RWPE2 (cell line): ENCODE results near the gene CACNA1E.

Source experiments
- ATAC-seq: fragments of 200-7000 bp; cut with Tn5 transposase; 3 replicates; pipeline ENCODE4 v1.9.1; 2021; ENCODE audit warnings: low read depth
- DNase-seq: peaks from one replicate; pipeline ENCODE4 v3.0.0-alpha.2; 2020; ENCODE audit warnings: low spot score
- H3K27ac ChIP-seq: fragments of 450-650 bp; 2 replicates; pipeline ENCODE4 v1.5.1; 2017; ENCODE audit warnings: mild to moderate bottlenecking; ENCODE audit not compliant: poor library complexity, severe bottlenecking
- H3K27me3 ChIP-seq: fragments of 250-450 bp; sonication (Bioruptor Pico); 2 replicates; pipeline ENCODE4 v1.5.1; 2021; ENCODE audit warnings: mild to moderate bottlenecking, moderate library complexity; ENCODE audit not compliant: insufficient read depth, poor library complexity, severe bottlenecking
- H3K36me3 ChIP-seq: fragments of 250-450 bp; sonication (Bioruptor Pico); 2 replicates; pipeline ENCODE4 v1.5.1; 2020; ENCODE audit warnings: low read depth, mild to moderate bottlenecking, moderate library complexity
- H3K4me1 ChIP-seq: fragments of 250-450 bp; sonication (Bioruptor Pico); 2 replicates; pipeline ENCODE4 v1.5.1; 2021; ENCODE audit warnings: mild to moderate bottlenecking, moderate library complexity; ENCODE audit not compliant: insufficient read depth, poor library complexity, severe bottlenecking
- H3K4me3 ChIP-seq: fragments of 250-450 bp; sonication (Bioruptor Pico); 2 replicates; pipeline ENCODE4 v1.5.1; 2021; ENCODE audit warnings: mild to moderate bottlenecking, moderate library complexity; ENCODE audit not compliant: severe bottlenecking
- H3K9me3 ChIP-seq: fragments of 250-450 bp; sonication (Bioruptor Pico); 2 replicates; pipeline ENCODE4 v1.5.1; 2021; ENCODE audit warnings: mild to moderate bottlenecking, moderate library complexity; ENCODE audit not compliant: severe bottlenecking
- TF ChIP-seq, protein P1 (sequence below): fragments of 450-650 bp; IDR thresholded peaks from one replicate; pipeline ENCODE4 v1.5.1; 2017; ENCODE audit warnings: mild to moderate bottlenecking, moderate library complexity; ENCODE audit not compliant: poor library complexity, severe bottlenecking

CACNA1E gene

DNA sequence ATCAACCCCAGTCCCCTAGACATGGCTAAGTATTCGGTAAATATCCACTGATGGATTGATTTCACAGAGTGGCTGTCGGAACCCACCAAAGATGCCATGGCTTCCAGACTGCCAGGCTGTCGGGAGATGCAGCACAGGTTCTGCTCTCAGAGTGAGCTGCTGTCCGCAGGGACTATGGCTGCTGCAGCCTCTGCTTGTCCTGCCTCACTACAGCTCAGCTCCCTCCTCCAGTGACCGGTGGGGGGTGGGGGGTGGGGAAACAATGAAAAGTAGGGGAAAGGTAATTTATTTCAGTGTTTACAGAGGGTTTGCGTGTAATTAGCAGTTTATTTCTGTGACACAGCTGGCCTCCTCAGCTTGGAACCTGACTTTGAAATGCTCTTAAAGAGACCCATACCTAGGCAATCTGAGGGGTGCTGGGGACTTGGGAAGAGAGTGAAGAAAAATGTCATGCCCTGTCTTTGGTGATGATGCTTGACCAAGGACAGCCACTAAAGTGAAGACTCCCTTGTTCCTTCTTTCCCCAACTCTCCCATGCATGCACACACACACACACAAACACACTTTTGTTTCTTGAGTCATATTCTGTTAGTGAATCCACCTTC, 109.0 kb downstream of the CACNA1E start:
- no peaks in the 10 kb centered on the region for H3K4me1 ChIP-seq
- no peak for ATAC-seq
- TF ChIP-seq, protein P1, sequence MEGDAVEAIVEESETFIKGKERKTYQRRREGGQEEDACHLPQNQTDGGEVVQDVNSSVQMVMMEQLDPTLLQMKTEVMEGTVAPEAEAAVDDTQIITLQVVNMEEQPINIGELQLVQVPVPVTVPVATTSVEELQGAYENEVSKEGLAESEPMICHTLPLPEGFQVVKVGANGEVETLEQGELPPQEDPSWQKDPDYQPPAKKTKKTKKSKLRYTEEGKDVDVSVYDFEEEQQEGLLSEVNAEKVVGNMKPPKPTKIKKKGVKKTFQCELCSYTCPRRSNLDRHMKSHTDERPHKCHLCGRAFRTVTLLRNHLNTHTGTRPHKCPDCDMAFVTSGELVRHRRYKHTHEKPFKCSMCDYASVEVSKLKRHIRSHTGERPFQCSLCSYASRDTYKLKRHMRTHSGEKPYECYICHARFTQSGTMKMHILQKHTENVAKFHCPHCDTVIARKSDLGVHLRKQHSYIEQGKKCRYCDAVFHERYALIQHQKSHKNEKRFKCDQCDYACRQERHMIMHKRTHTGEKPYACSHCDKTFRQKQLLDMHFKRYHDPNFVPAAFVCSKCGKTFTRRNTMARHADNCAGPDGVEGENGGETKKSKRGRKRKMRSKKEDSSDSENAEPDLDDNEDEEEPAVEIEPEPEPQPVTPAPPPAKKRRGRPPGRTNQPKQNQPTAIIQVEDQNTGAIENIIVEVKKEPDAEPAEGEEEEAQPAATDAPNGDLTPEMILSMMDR = no peak
- H3K27ac ChIP-seq = no peak overlapping the region
- peaks cover 4% of the 10 kb centered on the region for H3K27me3 ChIP-seq
- no peak for DNase-seq
- no peak overlapping the region for H3K4me3 ChIP-seq
- no peaks in the 10 kb centered on the region for H3K36me3 ChIP-seq
- H3K9me3 ChIP-seq = no peaks in the 10 kb centered on the region

DNA sequence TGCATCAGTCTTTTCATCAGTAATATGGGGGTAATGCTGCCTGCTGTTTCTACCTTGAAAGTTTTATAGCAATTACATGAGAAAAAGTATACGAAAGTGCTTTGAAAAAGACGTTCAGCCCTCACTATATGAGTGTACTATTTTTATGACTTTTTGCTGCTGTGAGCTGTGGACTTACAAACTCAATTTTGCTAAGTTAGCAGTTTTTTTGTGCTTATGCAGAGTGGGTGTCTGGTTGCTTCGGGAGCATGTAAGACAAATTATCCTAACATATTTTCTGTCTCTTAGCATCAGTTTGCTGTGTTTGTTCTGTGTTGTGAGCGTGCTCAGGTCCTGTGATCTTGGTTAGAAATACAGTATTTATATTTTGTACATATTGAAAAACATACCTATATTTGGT, 109.7 kb downstream of the CACNA1E start:
- TF ChIP-seq, protein P1 = no peak
- Histone ChIP-seq H3K27ac (no peak overlapping the region), H3K36me3 (no peaks in the 10 kb centered on the region), H3K9me3 (no peaks in the 10 kb centered on the region), H3K27me3 (peaks cover 4% of the 10 kb centered on the region), H3K4me1 (no peaks in the 10 kb centered on the region), H3K4me3 (no peak overlapping the region)
- ATAC-seq (no peak), DNase-seq (no peak)

DNA sequence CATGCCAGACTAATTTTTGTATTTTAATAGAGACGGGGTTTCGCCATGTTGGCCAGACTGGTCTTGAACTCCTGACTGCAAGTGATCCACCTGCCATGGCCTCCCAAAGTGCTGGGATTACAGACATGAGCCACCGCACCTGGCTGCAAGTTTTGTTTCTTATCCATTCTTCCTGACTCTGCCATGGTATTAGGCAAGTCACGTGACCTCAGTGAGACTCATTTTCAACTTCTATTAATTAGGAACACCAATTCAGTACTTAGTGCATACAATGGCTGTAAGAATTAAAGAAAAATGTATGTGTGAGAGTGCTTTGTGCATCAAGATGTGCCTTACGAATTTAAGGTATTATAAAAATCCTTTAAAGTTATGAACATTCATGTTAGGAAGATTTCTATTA, 111.2 kb downstream of the CACNA1E start:
- Histone ChIP-seq H3K4me3 (no peak overlapping the region), H3K9me3 (no peaks in the 10 kb centered on the region), H3K27ac (no peak overlapping the region), H3K4me1 (no peaks in the 10 kb centered on the region), H3K36me3 (no peaks in the 10 kb centered on the region), H3K27me3 (peaks cover 4% of the 10 kb centered on the region)
- TF ChIP-seq, protein P1 = no peak
- no peak for ATAC-seq
- DNase-seq = no peak

DNA sequence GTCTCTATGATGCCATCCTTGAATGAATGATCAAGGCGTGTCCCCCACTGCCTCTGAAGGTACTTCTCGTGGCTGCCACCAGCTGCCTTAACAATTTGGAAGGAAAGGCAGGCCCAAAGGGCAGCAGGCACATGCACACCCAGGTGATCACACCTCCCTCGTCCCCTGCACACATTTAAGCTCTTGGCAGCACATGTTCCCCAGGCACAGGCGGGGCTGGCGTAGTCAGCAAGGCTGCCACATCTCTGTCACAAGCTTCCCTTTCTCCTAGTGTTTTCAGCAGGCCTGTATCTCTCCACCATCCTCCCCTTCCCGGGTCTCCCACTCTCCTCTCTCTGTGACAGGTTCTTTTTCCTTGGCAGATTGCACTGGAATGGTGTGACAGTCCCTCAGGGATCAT, 111.9 kb downstream of the CACNA1E start:
- H3K27me3 ChIP-seq = peaks cover 4% of the 10 kb centered on the region
- ATAC-seq (no peak), DNase-seq (no peak)
- H3K36me3 ChIP-seq = no peaks in the 10 kb centered on the region
- H3K9me3 ChIP-seq = no peaks in the 10 kb centered on the region
- TF ChIP-seq, protein P1 = no peak
- no peak overlapping the region for H3K4me3 ChIP-seq
- no peak overlapping the region for H3K27ac ChIP-seq
- no peaks in the 10 kb centered on the region for H3K4me1 ChIP-seq

DNA sequence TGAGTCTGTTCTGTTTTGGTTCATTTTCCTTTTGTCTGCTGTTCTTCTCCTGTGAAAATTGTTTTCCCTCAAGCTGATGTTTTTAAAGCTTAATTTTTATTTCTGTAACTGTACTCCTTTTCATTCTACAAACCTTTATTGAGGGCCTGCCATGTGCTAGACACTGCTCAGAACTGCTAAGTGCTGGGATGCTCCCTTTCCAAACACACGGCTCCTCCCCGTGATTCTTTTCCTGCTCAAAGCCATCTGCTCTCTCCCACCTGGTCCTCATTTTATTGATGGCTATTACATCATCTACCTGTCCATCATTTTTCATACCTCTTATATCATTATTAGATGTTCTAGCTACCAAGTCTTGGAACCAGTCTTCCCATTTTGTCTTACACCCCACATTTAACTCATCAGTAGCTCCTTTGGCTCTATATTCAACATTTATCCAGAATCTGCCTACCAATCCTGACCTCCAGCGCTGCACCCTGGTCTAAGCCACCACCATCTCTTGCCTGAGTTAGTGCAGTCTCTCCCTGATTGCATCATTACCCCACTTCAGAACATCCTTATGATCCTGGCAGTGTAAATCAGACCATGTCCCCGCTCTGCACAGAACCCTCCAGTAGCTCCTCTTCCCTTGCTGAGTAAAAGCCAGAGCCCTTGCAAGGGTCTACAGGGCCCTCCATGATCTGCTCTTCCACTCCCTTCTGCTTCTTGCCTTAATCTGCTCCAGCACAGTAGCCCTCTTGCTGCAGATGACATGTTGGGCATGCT, 118.1 kb downstream of the CACNA1E start:
- ATAC-seq (no peak), DNase-seq (no peak)
- Histone ChIP-seq H3K27me3 (no peaks in the 10 kb centered on the region), H3K9me3 (no peaks in the 10 kb centered on the region), H3K27ac (no peak overlapping the region), H3K4me1 (no peaks in the 10 kb centered on the region), H3K4me3 (no peak overlapping the region), H3K36me3 (no peaks in the 10 kb centered on the region)
- TF ChIP-seq, protein P1 = no peak
